ENCODE measurements around the gene NPFFR2. TPM values are rescaled to one million over a fixed set of nuclear protein-coding genes. Genes with fewer than 3 reads are reported as not detected.

Gene NPFFR2
- total and polyA plus RNA-seq, 9 of the 15 experiments (the other 6 are each of a cell fraction or from before 2014, with no cell fraction given): 0.15 to 0.98 (median 0.48) TPM

DNA sequence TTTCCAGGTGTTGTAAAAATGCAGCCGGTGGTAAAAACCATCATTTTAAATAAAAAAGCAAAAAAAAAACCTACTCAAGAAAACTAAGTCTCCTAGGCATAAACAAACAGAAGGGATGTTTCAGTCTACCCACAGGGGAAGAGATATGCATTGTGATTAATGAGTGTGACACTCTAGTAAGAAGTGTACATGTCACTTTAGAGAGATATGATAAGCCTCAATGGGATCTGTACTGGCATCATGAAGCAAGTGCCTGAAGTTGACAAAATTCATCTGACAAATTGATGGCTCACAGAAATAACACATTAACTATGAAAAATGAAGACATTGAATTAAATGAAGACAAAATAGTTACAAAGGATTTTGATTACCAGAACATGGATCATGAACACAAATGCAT is 162.7 kb downstream of the NPFFR2 start (continued):
- TF ChIP-seq, protein P1, sequence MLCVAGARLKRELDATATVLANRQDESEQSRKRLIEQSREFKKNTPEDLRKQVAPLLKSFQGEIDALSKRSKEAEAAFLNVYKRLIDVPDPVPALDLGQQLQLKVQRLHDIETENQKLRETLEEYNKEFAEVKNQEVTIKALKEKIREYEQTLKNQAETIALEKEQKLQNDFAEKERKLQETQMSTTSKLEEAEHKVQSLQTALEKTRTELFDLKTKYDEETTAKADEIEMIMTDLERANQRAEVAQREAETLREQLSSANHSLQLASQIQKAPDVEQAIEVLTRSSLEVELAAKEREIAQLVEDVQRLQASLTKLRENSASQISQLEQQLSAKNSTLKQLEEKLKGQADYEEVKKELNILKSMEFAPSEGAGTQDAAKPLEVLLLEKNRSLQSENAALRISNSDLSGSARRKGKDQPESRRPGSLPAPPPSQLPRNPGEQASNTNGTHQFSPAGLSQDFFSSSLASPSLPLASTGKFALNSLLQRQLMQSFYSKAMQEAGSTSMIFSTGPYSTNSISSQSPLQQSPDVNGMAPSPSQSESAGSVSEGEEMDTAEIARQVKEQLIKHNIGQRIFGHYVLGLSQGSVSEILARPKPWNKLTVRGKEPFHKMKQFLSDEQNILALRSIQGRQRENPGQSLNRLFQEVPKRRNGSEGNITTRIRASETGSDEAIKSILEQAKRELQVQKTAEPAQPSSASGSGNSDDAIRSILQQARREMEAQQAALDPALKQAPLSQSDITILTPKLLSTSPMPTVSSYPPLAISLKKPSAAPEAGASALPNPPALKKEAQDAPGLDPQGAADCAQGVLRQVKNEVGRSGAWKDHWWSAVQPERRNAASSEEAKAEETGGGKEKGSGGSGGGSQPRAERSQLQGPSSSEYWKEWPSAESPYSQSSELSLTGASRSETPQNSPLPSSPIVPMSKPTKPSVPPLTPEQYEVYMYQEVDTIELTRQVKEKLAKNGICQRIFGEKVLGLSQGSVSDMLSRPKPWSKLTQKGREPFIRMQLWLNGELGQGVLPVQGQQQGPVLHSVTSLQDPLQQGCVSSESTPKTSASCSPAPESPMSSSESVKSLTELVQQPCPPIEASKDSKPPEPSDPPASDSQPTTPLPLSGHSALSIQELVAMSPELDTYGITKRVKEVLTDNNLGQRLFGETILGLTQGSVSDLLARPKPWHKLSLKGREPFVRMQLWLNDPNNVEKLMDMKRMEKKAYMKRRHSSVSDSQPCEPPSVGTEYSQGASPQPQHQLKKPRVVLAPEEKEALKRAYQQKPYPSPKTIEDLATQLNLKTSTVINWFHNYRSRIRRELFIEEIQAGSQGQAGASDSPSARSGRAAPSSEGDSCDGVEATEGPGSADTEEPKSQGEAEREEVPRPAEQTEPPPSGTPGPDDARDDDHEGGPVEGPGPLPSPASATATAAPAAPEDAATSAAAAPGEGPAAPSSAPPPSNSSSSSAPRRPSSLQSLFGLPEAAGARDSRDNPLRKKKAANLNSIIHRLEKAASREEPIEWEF (CRISPR knock-in tag; IDR thresholded peaks at IDR 0.05): no peak

Other genes starting within 250 kb of the NPFFR2 start
- gene GC, start 247.9 kb upstream of the NPFFR2 start, total RNA-seq (2014; rRNA removed): not detected in 2 replicates
- not detected in 2 replicates for gene GC, start 247.9 kb upstream of the NPFFR2 start, total RNA-seq (2014; rRNA removed; fragmentation: Illumina TruSeq; extraction: Trizol)
- gene GC, start 247.9 kb upstream of the NPFFR2 start, total RNA-seq (2015; rRNA removed; fragmentation: Illumina TruSeq; extraction: Trizol): not detected in 2 replicates
- 0.44 and 1.3 TPM in 2 replicates for gene GC, start 247.9 kb upstream of the NPFFR2 start, total RNA-seq (2021)
- not detected in 2 replicates for gene GC, start 247.9 kb upstream of the NPFFR2 start, polyA plus RNA-seq (2011; rRNA removed)
- not detected in 2 replicates for gene GC, start 247.9 kb upstream of the NPFFR2 start, polyA plus RNA-seq (2014; fragmentation: Illumina TruSeq; extraction: Trizol)
- not detected for gene GC, start 247.9 kb upstream of the NPFFR2 start, polyA plus RNA-seq (2014; fragmentation: Nextera tagmentation; extraction: Ambion mirVana)
- gene GC, start 247.9 kb upstream of the NPFFR2 start, polyA plus RNA-seq (2014; rRNA removed): not detected in 2 replicates